A549 (cell line): Measurements from ENCODE around the gene SETDB1. TPM values are rescaled to one million over a fixed set of nuclear protein-coding genes. Genes with fewer than 3 reads are reported as not detected.

Source experiments
- ATAC-seq, 2 experiments: fragments of 200-7000 bp in 1 of 2; fragments of >200 bp in 1 of 2; cut with Nextera tagmentation in 1 of 2; cut with Tn5 transposase in 1 of 2; 3 replicates each; pipeline versions ENCODE4 v1.8.0 to v1.9.1; 2018 to 2020; ENCODE audit warnings: mild to moderate bottlenecking in 1 of 2, moderate library complexity in 1 of 2
- CTCF ChIA-PET: fragments of 300-600 bp; sonication (Branson Sonifier 250); formaldehyde crosslinking; extraction: SDS; loops from one replicate; lab custom pipeline; 2021; ENCODE audit warnings: antibody characterized with exemption, inconsistent platforms; lab: Yijun Ruan, JAX
- POLR2A ChIA-PET: fragments of 350-600 bp; formaldehyde crosslinking; extraction: SDS; loops from one replicate; lab custom pipeline; 2021; ENCODE audit warnings: antibody characterized with exemption, inconsistent platforms; lab: Yijun Ruan, JAX
- DNase-seq, 2 experiments: peaks; one replicate each; pipeline versions ENCODE4 v3.0.0 to v3.0.0-alpha.2; 2011 to 2016; ENCODE audit warnings: low read depth in 1 of 2, low spot score in 1 of 2
- FAIRE-seq: peaks from 2 replicates; lab custom pipeline; 2011; peaks lifted over from hg19 to GRCh38; lab: Jason Lieb, UNC
- H3K27ac ChIP-seq, 2 experiments: fragments of >200 bp; sonication (Bioruptor Twin); formaldehyde crosslinking; 3 replicates each; pipeline ENCODE4 v1.5.1; 2016 to 2017
- H3K4me1 ChIP-seq: fragments of >200 bp; sonication (Bioruptor Twin); formaldehyde crosslinking; 3 replicates; pipeline ENCODE4 v1.6.1; 2016
- H3K4me2 ChIP-seq: fragments of >200 bp; sonication (Bioruptor Twin); formaldehyde crosslinking; 3 replicates; pipeline ENCODE4 v1.6.1; 2016
- H3K4me3 ChIP-seq: fragments of >200 bp; sonication (Bioruptor Twin); formaldehyde crosslinking; 3 replicates; pipeline ENCODE4 v1.5.1; 2016
- H3K9me3 ChIP-seq: fragments of >200 bp; sonication (Bioruptor Twin); formaldehyde crosslinking; 3 replicates; pipeline ENCODE4 v1.6.1; 2016
- CBX2 ChIP-seq: fragments of 200-600 bp; sonication (generic); IDR thresholded peaks from 2 replicates; pipeline ENCODE4 v1.6.1; 2016; ENCODE audit warnings: low read depth, mild to moderate bottlenecking, borderline replicate concordance
- CEBPB ChIP-seq, 2 experiments: fragments of >200 bp in 1 of 2; sonication (Bioruptor Twin) in 1 of 2; formaldehyde crosslinking in 1 of 2; IDR thresholded peaks; 2 replicates each; pipeline ENCODE4 v1.6.1; 2012 to 2016
- EHF ChIP-seq: fragments of 250-450 bp; sonication (Bioruptor Pico); IDR thresholded peaks from 2 replicates; pipeline ENCODE4 v1.5.0; 2020; ENCODE audit warnings: mild to moderate bottlenecking
- EP300 ChIP-seq, 2 experiments: fragments of >200 bp; sonication (Bioruptor Twin); formaldehyde crosslinking; IDR thresholded peaks; 2 replicates in 1 of 2; 3 replicates in 1 of 2; pipeline ENCODE4 v1.6.1; 2016 to 2017
- FOSL2 ChIP-seq, 2 experiments: fragments of 450-650 bp in 1 of 2; fragments of >200 bp in 1 of 2; sonication (Bioruptor Twin) in 1 of 2; formaldehyde crosslinking; IDR thresholded peaks; 2 replicates each; pipeline versions ENCODE4 v1.5.0 to v1.6.1; 2016 to 2020; ENCODE audit warnings: mild to moderate bottlenecking in 1 of 2, moderate library complexity in 1 of 2
- HDAC2 ChIP-seq: fragments of 200-600 bp; sonication (generic); IDR thresholded peaks from 2 replicates; pipeline ENCODE4 v1.6.1; 2016
- HEYL ChIP-seq: fragments of 250-450 bp; sonication (Bioruptor Pico); IDR thresholded peaks from 2 replicates; pipeline ENCODE4 v1.8.0; 2021; ENCODE audit warnings: mild to moderate bottlenecking, moderate library complexity
- HOXB13 ChIP-seq: fragments of 250-450 bp; sonication (Bioruptor Pico); IDR thresholded peaks from 2 replicates; pipeline ENCODE4 v1.5.0; 2020; ENCODE audit warnings: low read depth, mild to moderate bottlenecking, moderate library complexity
- HOXB5 ChIP-seq: fragments of 250-450 bp; sonication (Bioruptor Pico); IDR thresholded peaks from 2 replicates; pipeline ENCODE4 v1.5.0; 2020; ENCODE audit warnings: mild to moderate bottlenecking, moderate library complexity
- JUN ChIP-seq, 2 experiments: fragments of >200 bp; sonication (Bioruptor Twin); formaldehyde crosslinking; IDR thresholded peaks; 2 replicates in 1 of 2; 3 replicates in 1 of 2; pipeline ENCODE4 v1.6.1; 2016 to 2017
- JUNB ChIP-seq: fragments of >200 bp; sonication (Bioruptor Twin); formaldehyde crosslinking; IDR thresholded peaks from 2 replicates; pipeline ENCODE4 v1.6.1; 2016
- KDM5A ChIP-seq: fragments of 200-600 bp; sonication (generic); IDR thresholded peaks from 2 replicates; pipeline ENCODE4 v1.6.1; 2016; ENCODE audit warnings: antibody characterized with exemption, mild to moderate bottlenecking
- MAFK ChIP-seq: fragments of 450-650 bp; IDR thresholded peaks from 2 replicates; pipeline ENCODE4 v1.6.1; 2014; ENCODE audit not compliant: partially characterized antibody
- NR3C1 ChIP-seq: fragments of >200 bp; sonication (Bioruptor Twin); formaldehyde crosslinking; IDR thresholded peaks from 3 replicates; pipeline ENCODE4 v1.6.1; 2017
- PHF8 ChIP-seq: fragments of 200-600 bp; sonication (generic); IDR thresholded peaks from 2 replicates; pipeline ENCODE4 v1.6.1; 2016; ENCODE audit warnings: low read depth, mild to moderate bottlenecking, antibody characterized with exemption, moderate library complexity, borderline replicate concordance
- TFCP2L1 ChIP-seq: fragments of 250-450 bp; sonication (Bioruptor Pico); IDR thresholded peaks from 2 replicates; pipeline ENCODE4 v1.5.0; 2021; ENCODE audit warnings: mild to moderate bottlenecking
- ZFP36 ChIP-seq: fragments of 450-650 bp; IDR thresholded peaks from 2 replicates; pipeline ENCODE4 v1.6.1; 2014; ENCODE audit warnings: borderline replicate concordance; ENCODE audit not compliant: partially characterized antibody
- ZNF302 ChIP-seq: fragments of 250-450 bp; sonication (Bioruptor Pico); IDR thresholded peaks from 2 replicates; pipeline ENCODE4 v1.9.0; 2021; ENCODE audit warnings: inconsistent platforms, mild to moderate bottlenecking, moderate library complexity
- WGBS: methylation state at CpG from one replicate; pipeline ENCODE4 v1.1.6; 2017; ENCODE audit errors: missing lambda C conversion rate; 5-methylcytosine and 5-hydroxymethylcytosine counted together
- polyA plus RNA-seq, 4 experiments: library from polyadenylated mRNA; depleted of rRNA in 3 of 4; stranded (reverse); fragments of >200 nt; fragmentation: RNase III in 1 of 4; extraction: RNeasy Plus Mini Kit Qiagen cat#74134 plus additional on column Dnase treatment in 1 of 4; gene quantifications; 2 replicates in 3 of 4; 3 replicates in 1 of 4; pipeline ENCODE4 v1.2.3, GENCODE V29; 2011 to 2017
- TF ChIP-seq, protein P1 (sequence below): fragments of 150-350 bp; IDR thresholded peaks from 2 replicates; pipeline ENCODE4 v1.6.1; 2014; ENCODE audit warnings: low read depth, mild to moderate bottlenecking, low read length
- TF ChIP-seq, protein P2 (sequence below): IDR thresholded peaks from 2 replicates; pipeline ENCODE4 v1.6.1; 2012
- TF ChIP-seq, protein P3 (sequence below): fragments of >200 bp; sonication (Bioruptor Twin); formaldehyde crosslinking; IDR thresholded peaks from 3 replicates; pipeline ENCODE4 v1.6.1; 2016
- TF ChIP-seq, protein P4 (sequence below): fragments of 250-450 bp; sonication (Bioruptor Pico); IDR thresholded peaks from 2 replicates; pipeline ENCODE4 v1.5.0; 2020; ENCODE audit warnings: low read depth, mild to moderate bottlenecking, moderate library complexity

SETDB1 gene
- polyA plus RNA-seq, 2 of the 4 experiments (the other 2 are of a cell fraction) = 25.1 to 56.9 TPM

DNA sequence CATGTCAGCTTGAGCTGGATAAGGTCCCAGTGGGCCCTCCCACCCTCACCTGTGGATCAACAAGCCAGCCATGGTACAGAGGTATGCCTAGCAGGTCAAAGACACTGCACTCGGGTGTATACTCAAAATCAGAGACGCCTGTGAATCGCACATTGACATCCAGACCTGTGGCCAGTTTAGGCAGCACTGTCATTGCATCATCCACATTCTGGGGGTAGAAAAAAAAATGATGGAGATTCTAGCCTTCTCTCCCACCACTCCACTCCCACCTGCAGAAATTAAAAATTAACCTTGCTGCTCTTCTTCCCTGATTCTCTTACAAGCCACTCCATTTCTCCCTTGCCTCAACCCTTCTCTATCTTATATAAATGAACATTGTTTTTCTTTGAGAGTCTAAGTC is 74.2 kb downstream of the SETDB1 start:
- DNase-seq = no peak
- Histone ChIP-seq H3K4me1 (peaks cover 5% of the 10 kb centered on the region; the same call in 2 of the 3 replicates), H3K9me3 (no peaks in the 10 kb centered on the region), H3K4me2 (no peak overlapping the region), H3K27ac (no peak overlapping the region), H3K4me3 (no peak overlapping the region)
- FAIRE-seq = no peak
- 87% methylated on average over 3 of the region's 3 CpGs for WGBS
- POLR2A ChIA-PET = no interaction called here
- ATAC-seq = no peak
- CTCF ChIA-PET = interaction anchor here (0.6 to 24.0 kb wide), 3 partner anchors 15 to 78 kb away, joined by 4 to 586 read pairs (median 4); partner anchors contain the start of genes ANXA9 and CERS2
- TF ChIP-seq FOSL2 (IDR thresholded peaks at IDR 0.05) (no peak), FOSL2 (CRISPR knock-in tag; IDR thresholded peaks at IDR 0.05) (no peak), EP300 (IDR thresholded peaks at IDR 0.05) (no peak), EHF (no peak), JUN (IDR thresholded peaks at IDR 0.05) (no peak), TFCP2L1 (CRISPR knock-in tag) (no peak), CBX2 (no peak), PHF8 (no peak), HOXB5 (CRISPR knock-in tag) (no peak), MAFK (no peak)
- TF ChIP-seq, protein P1, sequence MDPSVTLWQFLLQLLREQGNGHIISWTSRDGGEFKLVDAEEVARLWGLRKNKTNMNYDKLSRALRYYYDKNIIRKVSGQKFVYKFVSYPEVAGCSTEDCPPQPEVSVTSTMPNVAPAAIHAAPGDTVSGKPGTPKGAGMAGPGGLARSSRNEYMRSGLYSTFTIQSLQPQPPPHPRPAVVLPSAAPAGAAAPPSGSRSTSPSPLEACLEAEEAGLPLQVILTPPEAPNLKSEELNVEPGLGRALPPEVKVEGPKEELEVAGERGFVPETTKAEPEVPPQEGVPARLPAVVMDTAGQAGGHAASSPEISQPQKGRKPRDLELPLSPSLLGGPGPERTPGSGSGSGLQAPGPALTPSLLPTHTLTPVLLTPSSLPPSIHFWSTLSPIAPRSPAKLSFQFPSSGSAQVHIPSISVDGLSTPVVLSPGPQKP = no peak
- TF ChIP-seq, protein P2, sequence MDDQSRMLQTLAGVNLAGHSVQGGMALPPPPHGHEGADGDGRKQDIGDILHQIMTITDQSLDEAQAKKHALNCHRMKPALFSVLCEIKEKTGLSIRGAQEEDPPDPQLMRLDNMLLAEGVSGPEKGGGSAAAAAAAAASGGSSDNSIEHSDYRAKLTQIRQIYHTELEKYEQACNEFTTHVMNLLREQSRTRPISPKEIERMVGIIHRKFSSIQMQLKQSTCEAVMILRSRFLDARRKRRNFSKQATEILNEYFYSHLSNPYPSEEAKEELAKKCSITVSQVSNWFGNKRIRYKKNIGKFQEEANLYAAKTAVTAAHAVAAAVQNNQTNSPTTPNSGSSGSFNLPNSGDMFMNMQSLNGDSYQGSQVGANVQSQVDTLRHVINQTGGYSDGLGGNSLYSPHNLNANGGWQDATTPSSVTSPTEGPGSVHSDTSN = no peak

DNA sequence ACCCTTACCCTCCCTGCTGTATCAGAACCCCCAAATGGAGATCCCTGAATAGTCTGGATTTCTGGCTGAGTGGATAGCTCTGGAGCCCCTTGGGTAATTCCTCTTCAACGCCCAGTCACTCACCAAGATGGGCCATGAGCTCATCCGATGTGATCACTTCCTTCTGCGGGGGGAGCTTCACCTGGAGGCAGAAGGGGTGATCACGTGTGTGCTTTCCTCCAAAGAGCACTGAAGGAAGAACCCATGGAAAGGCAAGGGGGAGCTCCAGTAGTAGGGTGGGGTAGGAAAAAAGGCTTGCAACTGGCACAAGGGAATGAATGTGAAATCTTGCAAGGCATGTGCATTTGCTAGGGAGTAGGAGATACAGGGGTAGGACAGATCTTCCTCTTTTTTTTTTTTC is 75.4 kb downstream of the SETDB1 start:
- TF ChIP-seq, protein P2 = no peak
- no peak for TF ChIP-seq HOXB13 (CRISPR knock-in tag)
- TF ChIP-seq CEBPB (IDR thresholded peaks at IDR 0.05) = no peak
- no peak for TF ChIP-seq HDAC2
- TF ChIP-seq, protein P3, sequence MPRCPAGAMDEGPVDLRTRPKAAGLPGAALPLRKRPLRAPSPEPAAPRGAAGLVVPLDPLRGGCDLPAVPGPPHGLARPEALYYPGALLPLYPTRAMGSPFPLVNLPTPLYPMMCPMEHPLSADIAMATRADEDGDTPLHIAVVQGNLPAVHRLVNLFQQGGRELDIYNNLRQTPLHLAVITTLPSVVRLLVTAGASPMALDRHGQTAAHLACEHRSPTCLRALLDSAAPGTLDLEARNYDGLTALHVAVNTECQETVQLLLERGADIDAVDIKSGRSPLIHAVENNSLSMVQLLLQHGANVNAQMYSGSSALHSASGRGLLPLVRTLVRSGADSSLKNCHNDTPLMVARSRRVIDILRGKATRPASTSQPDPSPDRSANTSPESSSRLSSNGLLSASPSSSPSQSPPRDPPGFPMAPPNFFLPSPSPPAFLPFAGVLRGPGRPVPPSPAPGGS = no peak
- no peak for TF ChIP-seq ZFP36
- no peak for TF ChIP-seq NR3C1
- TF ChIP-seq JUNB = no peak
- TF ChIP-seq KDM5A = no peak
- TF ChIP-seq HOXB5 (CRISPR knock-in tag) = no peak
- 80% methylated on average over 4 of the region's 4 CpGs for WGBS
- FAIRE-seq = no peak
- ChIA-PET POLR2A (no interaction called here), CTCF (interaction anchor here (0.9 to 24.0 kb wide), 5 partner anchors 16 to 443 kb away, joined by 3 to 586 read pairs (median 3); partner anchors contain the start of genes ANXA9 and CERS2)
- ATAC-seq = no peak
- Histone ChIP-seq H3K27ac (no peak overlapping the region), H3K4me2 (no peak overlapping the region), H3K4me3 (no peak overlapping the region), H3K4me1 (peaks cover 8% of the 10 kb centered on the region), H3K9me3 (no peaks in the 10 kb centered on the region)
- no peak for DNase-seq

DNA sequence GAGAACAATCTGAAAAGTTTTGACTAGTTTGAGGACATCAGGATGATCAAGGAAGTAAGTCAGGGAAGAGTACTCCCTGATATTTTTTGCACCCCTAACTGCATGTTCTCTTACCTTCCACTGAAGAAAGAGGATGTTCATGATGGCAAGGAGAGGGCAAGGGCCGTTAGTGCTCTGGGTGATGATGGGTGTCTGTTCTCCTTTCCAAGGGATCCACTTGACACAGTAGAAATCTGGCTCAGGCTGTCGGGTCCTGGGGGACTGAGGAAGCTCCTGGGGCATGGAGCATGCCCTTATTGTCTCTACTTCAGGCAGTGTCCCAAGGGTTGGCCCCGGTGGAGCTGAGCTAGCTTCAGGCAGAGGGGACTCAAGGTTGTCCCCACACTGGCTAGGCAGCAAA is 75.9 kb downstream of the SETDB1 start:
- FAIRE-seq = no peak
- no peaks in the 10 kb centered on the region for H3K9me3 ChIP-seq
- CTCF ChIA-PET = interaction anchor here (0.9 to 24.0 kb wide), 4 partner anchors 16 to 444 kb away, joined by 3 to 586 read pairs (median 4); partner anchors contain the start of genes ANXA9 and CERS2
- WGBS = 69% methylated on average over 3 of the region's 3 CpGs
- H3K4me1 ChIP-seq = peaks cover 11% of the 10 kb centered on the region
- no peak for ATAC-seq
- no peak overlapping the region for H3K27ac ChIP-seq
- no peak for DNase-seq
- H3K4me2 ChIP-seq = no peak overlapping the region
- H3K4me3 ChIP-seq = no peak overlapping the region
- POLR2A ChIA-PET = no interaction called here
- TF ChIP-seq, protein P1 = no peak
- no peak for TF ChIP-seq ZNF302
- TF ChIP-seq, protein P3 = no peak
- TF ChIP-seq, protein P4, sequence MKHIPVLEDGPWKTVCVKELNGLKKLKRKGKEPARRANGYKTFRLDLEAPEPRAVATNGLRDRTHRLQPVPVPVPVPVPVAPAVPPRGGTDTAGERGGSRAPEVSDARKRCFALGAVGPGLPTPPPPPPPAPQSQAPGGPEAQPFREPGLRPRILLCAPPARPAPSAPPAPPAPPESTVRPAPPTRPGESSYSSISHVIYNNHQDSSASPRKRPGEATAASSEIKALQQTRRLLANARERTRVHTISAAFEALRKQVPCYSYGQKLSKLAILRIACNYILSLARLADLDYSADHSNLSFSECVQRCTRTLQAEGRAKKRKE (CRISPR knock-in tag) = no peak
- no peak for TF ChIP-seq EP300 (IDR thresholded peaks at IDR 0.05)
- TF ChIP-seq HEYL (CRISPR knock-in tag) = no peak
